NOMO-1 treated with dmso at 0.1 percent for 144 hours (cell line): Measurements from ENCODE around the gene SGO1.
"Not testable (repeated sequence)": the region's sequence is repeated elsewhere in the genome, so short reads cannot be mapped to it uniquely, and the experiment has no call there.

Source experiments
- DNase-seq: peaks from one replicate; lab custom pipeline; 2025; ENCODE audit not compliant: unreplicated experiment; lab: John Stamatoyannopoulos, UW

Gene SGO1

DNA sequence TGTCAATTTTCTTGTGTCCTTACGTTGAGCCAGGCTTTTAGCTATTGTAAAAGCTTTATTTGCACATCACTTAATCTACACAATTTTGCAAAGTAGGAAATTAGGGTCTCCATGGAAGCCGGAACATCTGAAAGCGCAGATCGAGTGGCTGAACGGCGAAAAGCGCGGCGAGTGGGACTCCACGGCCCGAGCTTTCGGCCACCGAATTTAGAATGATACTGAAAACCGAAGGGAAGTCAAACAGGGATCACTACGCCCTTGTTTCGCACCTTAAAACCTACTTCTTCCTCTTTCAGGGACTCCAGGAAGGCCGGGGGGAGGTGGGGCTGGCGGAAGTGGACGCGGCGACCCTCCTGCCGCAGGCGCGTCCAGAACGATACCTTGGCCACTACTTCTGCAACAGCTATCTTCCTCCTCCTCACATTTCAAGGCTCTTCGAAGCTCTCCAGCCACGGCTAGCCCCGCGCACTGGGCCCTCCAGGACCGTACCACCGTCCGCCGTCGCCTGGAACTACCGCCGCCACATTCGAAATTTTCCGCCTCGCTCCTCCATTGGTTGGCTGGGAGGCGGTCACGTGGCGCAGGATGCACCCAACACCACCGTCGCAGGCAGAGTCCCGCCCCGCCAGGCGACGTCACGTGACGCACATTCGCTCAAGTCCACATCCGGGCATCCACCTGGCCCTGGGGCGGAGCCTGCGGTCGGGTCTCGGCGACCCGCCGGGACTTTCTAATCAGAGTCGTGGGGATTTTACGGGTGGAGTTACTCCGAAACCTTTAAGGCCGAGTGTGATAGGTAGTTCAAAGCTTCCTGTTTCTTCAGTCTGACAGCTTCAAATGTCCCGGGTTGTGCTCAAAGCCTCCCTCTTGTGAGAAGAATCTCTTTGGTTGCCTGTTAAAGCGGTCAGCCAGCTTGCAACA is at the start of gene SGO1:
TSS of gene SGO1 (minus strand) at position 528 of the 921 bp plus-strand sequence. CDS start 2,179 bp downstream, outside the sequence.
- peak; percentile 99 for DNase-seq

DNA sequence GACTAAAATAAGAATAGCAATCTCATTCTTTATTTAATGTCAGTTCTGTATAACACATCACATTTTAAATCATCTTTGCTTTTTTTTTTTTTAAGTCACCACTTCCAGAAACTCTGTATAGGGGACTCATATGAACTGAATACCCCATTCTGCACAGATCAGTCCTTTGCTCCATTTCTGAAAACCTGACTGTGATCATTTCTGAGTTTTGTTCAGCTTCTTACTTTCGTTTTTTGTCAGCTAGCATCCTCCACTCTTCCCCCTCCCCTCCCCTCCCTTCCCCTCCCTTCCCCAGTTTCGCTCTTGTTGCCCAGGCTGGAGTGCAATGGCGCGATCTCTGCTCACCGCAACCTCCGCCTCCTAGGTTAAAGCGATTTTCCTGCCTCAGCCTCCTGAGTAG is 49.8 kb upstream of the SGO1 start:
- no peak for DNase-seq

DNA sequence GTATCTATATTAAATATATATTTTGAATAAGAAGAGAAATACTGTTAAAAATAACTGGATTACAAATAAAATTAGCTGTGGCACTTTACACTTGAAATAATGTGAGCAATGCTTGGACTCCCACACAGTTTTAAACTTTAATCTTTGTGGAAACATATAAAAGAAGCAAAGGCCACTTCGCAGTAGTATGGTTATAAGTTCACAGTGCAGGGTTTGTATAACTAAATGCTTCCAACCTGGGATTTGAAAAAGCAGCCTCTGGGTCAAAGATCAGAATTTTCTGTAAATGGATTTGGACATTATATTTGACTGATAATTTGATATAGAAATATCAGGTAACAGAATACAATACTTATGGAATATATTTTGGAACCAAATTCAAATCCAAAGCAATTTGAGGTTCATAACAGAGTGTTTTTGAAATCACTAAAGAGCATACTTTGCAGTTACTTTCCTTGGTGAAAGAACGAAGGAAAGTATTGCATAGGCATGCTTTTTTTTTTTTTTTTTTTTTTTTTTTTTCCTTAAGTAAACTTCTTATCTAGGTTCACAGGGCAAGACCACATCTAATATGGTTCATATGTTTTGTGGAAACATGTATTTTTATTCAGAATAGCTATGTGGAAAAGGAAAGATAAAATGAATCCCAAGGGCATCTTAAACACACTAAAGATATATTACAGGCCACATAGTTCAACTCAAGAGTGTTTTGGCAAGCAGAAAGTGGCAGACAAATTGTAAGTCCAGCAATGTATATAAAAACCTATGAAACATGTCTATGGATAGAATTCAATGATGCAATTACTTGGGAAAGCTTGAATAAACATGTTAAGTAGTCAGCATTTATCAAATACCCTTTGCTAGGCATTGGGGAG is 47.1 kb upstream of the SGO1 start:
- no peak for DNase-seq

DNA sequence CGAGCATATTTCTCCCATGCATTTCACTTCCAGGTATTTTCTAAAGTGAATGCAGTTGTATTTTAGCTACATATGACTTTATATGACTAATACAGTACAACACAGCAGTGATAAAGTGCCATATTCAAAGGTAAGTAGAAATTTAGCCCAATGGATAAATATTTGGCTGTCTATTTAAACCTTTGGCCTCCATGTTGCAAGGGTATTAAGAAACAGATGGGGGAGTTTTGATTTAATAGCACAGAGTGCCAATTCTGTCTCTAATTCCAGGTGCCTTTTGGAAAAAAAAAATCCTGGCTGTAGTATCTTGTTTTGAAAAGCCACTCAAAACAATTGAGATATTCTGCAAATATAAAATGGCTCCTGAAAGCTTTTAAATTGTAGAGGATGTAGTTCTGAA is 44.9 kb upstream of the SGO1 start:
- DNase-seq = no peak

DNA sequence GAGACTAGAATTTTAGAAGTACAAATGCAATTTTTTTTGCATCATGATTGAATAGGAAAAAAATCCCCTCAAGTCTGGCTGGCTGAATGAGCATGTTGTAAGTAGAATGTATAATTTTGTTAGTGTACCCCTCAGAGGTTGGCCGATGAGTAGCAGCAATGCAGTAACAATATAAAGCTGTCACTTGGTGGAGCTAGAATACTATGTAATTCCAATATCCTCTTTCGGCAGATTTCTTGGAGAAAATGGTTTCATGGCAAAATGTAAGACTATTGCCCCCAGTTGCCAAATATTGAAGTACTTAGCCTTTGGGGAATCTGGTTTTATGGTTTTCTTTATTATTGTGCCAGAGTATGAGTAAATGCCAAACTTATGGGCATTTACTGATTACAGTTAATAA is 39.8 kb upstream of the SGO1 start:
- DNase-seq = no peak

DNA sequence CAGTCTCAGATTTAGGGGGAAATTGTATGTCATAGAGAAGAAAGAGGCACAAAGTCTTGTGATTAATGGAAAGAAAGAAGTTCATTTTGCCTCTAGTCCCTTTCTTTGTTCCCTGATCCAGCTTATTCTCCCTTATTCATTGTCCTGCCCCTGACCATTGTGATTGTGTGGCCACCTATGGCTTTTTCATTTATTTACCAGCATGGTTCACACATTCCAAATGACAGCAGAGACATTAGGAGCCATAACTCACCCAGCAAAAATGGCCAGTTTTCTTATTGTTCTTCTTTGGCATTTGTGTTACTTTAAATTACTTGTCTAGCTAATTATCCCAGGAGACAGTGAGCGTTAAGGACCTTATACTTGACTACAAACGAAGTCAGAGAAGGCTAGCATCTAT is 36.3 kb upstream of the SGO1 start:
- no peak for DNase-seq

DNA sequence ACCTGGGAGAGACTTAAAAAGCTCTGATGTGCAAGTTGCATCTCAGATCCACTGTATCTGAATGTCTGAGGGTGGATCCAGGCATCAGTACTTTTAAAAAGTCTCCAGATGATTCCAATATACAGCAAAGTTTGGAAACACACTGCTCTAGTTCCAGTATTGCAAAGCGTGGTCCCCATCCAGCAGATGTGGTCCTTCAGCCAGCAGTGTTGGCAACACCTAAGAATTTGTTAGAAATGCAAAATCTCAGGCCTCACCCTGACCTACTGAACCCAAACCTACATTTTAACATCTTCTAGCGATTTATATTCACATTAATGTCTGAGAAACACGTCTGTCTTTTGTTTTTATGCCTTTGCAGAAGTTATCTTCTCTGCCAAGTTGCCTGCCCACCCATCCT is 32.2 kb upstream of the SGO1 start:
- no peak for DNase-seq

DNA sequence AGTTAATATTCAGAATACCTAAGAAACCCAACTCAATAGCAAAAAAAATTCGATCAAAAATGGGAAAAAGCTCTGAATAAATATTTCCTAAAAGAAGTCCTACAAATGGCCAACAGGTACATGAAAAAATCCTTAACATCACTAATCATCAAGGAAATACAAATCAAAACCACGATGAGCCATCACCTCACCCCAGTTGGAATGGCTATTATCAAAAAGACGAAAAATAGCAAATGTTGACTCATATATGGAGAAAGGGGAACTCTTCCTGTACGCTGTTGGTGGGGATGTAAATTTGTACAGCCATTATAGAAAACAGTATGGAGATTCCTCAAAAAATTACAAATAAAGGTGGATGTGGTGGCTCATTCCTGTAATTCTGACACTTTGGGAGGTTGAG is 29.6 kb upstream of the SGO1 start:
- DNase-seq = no peak

DNA sequence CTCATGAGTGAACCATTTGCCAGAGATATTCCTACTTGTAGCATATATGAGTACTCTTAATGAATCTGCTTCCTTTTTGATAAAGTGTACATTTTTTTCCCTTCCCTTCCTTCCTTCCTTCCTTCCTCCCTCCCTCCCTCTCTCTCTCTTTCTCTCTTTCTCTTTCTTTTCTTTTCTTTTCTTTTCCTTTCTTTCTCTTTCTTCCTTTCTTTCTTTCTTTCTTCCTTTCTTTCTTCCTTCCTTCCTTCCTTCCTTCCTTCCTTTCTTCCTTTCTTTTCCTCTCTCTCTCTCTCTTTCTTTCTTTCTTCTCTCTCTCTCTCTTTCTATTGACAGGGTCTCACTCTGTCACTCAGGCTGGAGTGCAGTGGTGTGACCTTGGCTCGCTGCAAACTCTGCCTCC is 27.5 kb upstream of the SGO1 start:
- DNase-seq = not testable (repeated sequence)

DNA sequence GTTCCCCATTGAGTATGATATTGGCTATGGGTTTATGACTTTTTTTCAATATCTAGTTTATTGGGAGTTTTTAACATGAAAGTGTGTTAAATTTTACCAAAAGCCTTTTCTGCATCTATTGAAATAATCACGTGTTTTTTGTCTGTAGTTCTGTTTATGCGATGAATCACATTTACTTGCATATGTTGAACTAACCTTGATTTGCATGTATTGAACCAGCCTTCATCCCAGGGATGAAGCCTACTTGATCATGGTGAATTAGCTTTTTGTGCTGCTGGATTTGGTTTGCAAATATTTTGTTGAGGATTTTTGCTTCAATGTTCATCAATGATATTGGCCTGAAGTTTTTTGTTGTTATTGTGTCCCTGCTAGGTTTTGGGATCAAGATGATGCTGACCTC is 21.9 kb upstream of the SGO1 start:
- DNase-seq = not testable (repeated sequence)

DNA sequence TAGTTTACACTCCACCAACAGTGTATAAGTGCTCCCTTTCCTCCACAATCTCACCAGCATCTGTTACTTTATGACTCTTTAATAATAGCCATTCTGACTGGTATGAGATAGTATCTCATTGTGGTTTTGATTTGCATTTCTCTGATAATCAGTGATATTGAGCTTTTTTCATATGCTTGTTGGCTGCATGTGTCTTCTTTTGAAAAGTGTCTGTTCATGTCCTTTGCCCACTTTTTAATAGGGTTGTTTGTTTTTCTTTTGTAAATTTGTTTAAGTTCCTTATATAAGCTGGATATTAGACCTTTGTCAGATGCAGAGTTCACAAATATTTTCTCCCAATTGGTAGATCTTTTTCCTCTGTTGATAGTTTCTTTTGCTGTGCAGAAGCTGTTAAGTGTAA is 19.9 kb upstream of the SGO1 start:
- DNase-seq = not testable (repeated sequence)

DNA sequence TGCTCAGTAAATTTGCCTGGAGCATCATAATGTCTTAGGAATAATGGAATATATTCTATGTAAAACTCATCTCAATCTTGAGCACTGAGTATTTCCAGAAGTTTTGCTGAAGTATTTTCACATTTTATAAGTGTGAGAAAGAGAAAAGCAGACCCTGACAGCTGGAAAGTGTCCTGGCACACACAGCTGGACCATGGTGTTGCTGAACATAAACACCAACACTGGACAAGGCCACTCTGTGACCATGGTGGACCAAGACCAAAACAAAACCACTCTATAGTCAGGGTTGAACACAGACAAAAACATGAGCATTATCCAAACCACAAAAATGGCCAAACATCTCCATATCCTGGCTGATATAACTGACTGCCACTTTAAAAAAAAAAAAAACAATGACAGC is 15.1 kb upstream of the SGO1 start:
- DNase-seq = no peak

DNA sequence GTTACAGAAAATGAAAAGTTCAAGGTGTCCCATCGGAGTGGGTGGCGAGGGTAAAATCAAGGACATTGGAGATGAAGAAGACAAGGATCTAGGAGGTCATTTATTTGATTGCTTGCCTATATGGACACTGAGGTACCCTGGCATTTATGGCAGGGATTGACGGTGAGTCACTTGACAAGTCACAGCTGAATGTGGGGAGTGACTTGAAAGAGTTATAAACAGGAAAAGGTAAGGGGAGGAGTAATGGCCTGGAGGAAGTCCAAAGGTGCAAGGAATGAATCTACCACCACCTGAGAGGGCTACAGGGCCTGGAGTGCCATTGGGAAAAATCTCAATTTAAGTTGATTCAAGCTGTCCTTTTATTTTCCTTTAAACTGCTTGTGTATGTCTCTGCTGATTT is 11.8 kb upstream of the SGO1 start:
- no peak for DNase-seq

DNA sequence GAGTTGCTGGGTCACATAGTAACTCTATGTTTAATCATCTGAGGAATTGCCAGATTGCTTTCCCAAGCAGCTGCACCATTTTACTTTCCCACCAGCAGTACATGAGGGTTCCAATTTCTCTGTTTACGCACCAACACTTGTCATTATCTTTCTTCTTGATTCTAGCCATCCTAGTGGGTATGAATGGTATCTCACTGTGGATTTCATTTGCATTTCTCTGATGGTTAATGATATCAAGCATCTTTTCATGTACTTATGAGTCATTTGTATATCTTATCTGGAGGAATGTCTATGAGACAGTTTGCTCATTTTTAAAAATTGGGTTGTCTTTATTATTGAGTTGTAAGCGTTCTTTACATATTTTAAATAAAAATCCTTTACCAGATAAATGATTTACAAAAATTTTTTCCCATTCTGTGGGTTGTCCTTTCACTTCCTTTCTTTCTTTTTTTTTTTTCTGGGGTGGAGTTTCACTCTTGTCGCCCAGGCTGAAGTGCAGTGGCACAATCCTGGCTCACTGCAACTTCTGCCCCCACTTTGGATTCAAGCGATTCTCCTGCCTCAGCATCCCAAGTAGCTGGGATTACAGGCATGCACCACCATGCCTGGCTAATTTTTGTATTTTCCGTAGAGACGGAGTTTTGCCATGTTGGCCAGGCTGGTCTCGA is 8.9 kb upstream of the SGO1 start:
- no peak for DNase-seq

DNA sequence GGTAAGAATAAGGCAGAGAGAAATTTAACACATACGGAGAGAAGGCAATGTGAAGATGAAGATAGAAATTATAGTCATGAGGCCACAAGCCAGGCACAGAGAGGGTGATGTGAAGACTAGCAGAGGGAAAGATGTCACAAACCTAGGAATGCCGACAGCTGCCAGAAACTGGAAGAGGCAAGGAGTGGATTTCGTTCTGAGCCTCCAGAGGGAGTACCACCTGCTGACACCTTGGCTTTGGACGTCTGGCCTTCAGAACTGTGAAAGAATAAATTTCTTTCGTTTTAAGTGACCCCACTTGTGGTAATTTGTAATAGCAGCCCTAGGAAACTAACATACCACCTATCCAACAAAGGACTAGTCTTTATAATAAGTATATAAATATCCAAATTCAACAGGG is 5.0 kb upstream of the SGO1 start:
- DNase-seq = no peak

DNA sequence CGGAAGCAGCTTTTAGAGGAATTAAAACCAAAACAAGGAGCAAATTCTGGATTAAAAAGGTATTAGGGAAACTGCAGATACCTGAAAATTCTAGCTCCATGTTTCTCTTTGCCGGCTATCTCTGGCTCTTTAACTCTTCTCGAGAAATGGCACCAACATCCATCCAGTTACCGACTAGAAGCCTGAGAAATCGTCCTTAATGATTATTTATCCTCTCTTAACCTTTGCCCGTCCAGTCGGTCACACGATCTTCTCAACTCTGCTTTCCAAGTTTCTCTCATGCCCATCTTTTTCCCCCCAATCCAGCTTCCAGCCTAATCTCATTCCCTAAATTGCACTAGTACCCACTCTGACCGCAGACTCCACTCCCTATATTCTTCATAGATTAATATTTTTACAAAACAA is 596 bp upstream of the SGO1 start:
- DNase-seq = no peak

DNA sequence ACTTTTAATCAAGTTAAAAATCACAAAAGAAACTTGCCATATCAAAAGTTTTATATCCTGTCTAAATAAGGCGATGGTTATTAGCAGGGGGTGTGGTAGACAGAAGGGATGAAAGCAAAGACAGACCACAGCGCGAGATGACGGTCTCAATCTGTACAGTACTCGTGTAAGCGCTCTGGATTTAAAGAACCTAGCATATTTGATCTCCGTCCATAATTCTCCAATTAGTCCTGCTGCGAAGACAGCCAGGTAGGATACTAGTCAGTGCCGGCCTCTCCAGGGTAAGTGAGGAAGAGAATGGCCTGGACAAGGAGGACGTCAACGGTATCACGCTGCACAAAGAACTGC is 701 bp downstream of the SGO1 start:
- DNase-seq = no peak

DNA sequence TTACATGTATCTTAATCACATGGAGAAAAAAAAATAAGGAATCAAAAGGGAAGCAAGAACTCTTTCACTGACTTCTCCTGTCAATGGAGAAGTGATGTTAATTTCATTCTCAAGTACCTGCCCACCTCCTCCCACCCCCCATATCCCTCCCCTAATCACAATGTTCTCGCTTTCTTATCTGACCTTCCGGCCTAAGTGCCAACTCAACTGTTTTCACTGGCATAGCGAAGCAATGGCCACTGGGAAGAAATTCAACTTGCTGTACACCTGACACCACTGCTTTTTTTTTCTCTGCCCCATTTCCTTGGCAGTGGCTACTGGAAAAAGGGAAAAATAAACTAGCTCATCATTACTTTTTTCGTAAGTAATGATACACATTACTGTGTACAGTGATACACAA is 3.8 kb downstream of the SGO1 start:
- no peak for DNase-seq

DNA sequence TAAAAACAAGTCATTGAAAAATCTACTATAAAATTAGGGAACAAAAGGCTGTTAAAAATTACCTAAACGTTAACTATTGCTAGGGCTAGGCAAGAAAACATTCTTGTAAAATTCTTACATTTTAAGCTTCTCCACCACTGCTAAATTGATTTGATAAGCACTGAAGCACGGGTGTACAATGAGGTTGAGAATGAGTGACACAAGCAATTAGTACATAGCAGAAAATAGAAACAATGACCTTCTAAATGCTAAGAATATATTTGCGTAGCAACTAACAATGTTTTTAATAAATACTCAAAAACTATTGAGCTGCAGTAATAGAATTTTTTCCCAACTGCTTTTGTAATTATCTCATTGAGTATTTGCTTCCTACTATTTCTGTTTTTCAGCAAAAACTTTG is 4.7 kb downstream of the SGO1 start:
- no peak for DNase-seq

DNA sequence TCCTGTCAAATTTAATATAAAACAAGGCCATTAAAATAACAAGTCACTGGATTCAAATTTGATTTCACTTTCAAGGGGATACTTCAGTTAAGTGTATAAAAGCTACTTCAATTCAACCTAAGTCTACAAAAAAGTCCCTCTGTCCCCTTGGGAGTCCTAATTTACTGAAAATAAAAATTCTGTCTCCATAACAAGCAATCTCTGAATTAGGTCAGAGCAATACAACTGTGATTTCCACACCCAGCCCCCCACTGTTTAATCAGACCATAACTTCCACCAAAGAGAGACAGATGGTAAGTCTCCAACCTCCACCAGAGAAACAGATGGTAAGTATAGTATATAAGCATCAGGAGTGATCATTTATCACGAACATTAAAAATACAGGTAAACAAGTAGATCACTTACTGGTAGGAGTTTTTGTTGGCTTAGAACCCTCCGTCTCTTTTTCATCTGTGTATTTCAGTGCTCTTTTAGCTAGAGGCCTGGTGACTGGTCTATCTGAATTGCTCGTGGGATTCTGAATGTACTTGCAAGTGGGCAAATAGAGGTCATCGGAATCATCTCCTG is 12.1 kb downstream of the SGO1 start:
- DNase-seq = no peak

DNA sequence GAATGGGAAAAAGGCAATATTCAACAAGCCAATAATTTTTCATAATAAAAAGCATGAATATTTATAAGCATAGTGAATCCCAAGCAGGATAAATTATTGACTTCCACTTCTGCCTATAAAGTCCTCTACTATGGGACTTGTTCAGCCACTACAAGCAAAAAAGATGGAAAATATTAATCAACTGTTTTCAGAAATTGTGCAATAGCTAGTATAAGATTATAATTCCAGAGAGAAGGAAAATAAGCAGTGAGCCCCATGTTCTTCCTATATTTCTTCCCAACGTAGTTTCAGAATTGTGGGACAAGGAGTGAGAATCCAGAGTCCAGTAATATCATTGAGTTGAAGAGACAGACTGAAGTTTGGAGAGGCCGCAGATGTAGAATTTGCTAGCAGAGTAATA is 24.3 kb downstream of the SGO1 start:
- DNase-seq = no peak
